ENCODE data around the gene FGF21.

GRCh38 chr19:48795055-48795684, 39.8 kb downstream of the FGF21 start:
- TF ChIP-seq POLR2AphosphoS5 (IDR thresholded peaks at IDR 0.05; ENCODE audit: borderline replicate concordance, low read depth, low read length) = peak; percentile 70; the same call in 1 of the 2 replicates
- TF ChIP-seq FOXP2 (optimal IDR thresholded peaks at IDR 0.05; ENCODE audit: control extremely low read depth, extremely low read length, insufficient read depth) = no peak

Data from SK-N-MC (cell line).